GM18505 (cell line): Measurements from ENCODE around the gene AWAT2.

Experiments
- ATAC-seq: cut with Tn5 transposase; IDR thresholded peaks from one replicate; pipeline ENCODE4 v1.9.1; 2021; ENCODE audit not compliant: unreplicated experiment
- POLR2A ChIP-seq: IDR thresholded peaks from 4 replicates; pipeline ENCODE4 v1.6.1; 2011; ENCODE audit warnings: borderline replicate concordance; ENCODE audit not compliant: insufficient read depth, insufficient read length; ENCODE audit errors: extremely low read depth

AWAT2 gene

DNA sequence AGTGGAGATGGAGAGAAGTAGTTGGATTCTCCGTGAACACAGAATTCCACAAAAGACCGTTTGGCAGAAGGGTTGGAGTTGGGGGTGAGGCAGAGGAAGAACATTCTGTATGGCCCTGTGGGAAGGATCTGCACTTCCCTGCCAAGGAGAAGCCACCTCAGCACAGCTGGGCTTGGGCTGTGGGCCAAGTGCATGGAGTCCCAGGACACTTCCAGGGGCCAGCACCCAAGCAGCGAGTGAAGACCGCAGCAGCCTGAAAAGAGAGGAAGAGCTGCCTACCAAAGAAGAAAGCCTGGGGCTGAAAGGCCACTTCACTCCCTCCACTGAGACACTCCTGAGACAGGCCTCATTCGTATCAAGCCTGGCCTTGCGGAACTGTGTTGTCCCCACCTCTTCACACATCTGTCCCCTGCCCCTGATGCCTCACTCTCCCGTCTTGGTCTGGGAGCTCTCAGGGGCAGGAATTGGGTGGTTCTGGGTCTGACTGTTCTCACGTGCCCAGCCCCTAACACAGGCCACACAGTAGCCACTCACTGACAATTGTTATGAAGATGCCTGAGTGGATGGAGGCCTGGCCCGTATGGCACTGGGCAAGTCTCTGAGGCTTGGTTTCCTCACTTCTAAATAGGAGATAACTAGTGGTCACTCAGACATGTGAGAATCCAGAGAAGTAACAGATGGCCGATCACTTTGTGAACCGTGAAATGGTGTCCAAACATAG lies 3.3 kb upstream of the AWAT2 start:
- ATAC-seq, result no peak
- no peak for TF ChIP-seq POLR2A

DNA sequence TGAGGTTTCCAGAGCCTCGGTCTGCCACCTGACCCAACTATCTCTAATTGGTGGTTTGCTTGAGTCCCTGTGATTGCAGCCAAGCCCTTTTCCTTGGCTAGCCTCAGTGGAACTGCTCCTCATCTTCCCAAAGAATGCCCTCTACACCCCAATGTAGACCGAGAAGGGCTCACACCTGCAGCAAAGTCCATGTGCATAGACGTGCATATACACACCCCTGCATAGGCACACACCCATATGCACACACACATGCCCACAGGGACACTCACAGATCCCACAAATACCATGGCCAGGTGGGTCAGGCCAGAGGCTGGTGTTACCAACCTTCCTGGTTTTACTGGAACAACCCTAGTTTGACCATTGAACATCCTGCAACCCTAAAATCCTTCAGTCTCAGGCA lies 332 bp downstream of the AWAT2 start:
- no peak for TF ChIP-seq POLR2A
- ATAC-seq, result no peak

DNA sequence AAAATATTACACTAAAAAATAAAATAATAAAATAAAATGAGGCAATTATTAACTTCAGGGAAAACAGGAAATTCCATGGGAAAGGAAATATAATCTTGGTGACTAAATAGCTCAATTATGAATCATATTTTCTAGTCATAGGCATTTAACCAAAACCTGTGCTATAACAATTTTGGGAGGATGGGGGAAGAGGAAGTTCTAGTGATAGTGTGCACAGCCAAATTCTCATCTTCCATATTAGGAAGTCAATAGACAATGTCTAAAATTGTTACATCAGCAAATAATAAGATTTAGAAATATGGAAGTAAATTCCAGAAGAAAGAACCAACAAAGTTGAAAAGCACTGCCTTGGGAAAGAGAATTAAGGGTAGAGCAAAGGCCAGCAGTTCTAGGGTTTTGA lies 2.8 kb downstream of the AWAT2 start:
- no peak for ATAC-seq
- TF ChIP-seq POLR2A, result no peak

DNA sequence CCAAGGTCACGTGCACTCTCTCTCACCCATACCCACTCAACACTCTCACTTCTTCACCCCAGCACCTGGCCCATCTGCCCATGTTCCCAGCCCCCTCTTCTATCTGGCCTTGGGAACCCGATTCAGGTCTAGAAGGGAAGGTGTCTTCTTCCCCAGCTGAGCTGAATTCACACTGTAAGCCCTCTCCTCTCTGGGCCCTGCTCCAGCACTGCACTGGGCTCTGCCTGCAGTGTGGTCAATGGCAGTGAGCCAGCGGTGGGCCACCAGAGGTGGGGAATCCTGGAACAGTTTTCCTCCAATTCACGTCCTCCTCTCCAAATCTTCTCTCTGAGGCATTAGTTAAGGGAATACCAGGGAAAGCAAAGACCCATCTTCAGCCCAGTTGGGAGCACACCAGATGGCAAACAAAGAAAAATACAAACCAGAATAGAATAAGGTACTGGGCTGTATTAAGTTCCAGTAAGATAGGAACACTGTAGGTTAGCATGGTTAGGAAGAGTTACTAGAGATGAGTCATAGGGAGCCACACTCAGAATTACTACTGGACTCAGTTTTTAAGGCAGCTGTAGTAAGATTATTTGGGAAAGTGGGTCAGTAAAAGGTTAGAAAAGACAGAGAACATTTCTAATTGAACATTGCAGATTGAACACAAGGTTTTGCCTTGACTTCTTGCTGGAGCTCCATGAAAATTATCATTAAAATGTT lies 5.0 kb downstream of the AWAT2 start:
- ATAC-seq, result no peak
- no peak for TF ChIP-seq POLR2A

DNA sequence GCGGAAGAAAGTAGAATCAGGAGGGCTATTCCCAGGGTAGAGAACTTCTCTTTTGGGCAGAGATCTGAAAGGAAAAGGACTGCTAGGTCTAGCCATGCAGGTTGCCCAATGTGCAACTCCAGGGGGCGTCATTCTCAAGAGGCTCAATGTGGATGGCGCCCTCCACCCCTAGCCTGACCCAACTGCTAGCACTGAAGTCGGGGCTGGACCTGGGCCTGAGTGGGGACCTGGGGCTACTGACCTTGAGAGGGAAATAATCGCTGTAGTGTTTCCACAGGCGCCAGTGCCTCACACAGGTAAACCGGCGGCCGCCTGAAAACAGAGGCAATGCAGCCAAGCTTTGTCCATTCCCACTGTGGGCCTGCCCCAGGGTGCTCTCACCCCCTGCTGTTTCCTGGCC lies 6.1 kb downstream of the AWAT2 start:
- ATAC-seq, result no peak
- TF ChIP-seq POLR2A, result no peak

DNA sequence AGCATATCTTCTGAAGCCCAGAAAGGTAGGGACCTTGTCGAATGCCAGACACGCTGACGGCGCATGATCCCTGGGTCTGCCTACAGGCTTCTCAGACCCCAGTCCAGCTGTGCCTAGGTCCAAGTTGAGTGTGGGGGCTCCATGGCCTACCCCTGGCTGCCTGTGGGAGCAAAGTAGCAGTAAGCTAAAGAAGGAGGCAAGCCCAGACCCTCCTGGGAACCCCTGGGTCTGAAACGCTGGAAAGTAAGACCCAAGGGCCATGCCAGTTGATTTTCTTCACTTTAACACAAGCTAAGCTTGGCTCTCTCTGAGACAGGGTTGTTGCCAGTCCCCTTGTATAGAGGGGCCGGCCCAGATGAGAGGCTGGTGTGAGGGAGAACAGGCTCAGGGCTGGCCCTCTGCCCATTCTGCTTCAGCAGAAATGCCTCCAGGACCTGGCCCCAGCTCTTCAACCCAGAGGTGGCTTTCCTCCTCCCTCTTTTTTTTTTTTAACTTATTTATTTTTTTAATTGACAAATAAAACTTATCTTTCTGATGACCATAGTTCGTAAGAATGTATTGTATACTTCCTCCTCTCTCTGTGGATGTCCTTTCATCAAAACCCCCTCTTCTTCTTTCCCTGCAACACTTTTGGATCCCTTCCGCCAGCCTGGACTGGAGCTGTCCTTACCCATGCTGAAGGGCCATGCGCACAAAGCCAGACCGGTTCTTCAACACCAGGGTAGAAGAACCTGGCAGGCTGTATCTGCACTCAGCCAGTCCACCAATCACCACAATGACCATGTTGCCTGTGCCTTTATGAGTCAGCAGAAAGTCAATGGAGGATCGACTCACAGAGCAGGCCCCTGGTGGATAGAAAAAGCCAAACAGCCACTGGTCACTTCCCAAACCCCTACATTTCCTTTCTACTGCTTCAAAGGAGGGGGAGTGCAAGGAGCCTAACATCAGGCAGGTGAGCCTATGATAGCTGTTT lies 7.1 kb downstream of the AWAT2 start:
- no peak for TF ChIP-seq POLR2A
- ATAC-seq, result no peak

DNA sequence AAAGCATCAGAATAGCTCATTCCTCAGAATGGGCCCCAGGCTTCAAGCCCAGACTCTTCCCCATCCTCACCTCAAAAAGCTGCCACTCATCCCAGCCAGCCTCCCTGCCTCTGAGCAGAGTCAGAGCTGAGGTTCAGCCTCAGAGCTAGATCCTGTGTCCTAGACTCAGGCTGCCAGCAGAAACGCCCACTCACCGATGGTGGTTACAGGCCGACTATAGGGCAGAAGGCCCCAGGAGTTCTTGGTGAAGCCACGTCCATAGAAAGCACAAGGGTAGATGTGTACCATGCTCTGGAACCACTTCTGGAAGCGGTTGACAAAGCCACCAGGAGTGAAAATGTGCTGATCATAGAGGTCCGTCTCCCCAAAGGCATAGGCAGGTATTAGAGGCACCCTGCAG lies 7.7 kb downstream of the AWAT2 start:
- no peak for ATAC-seq
- no peak for TF ChIP-seq POLR2A

DNA sequence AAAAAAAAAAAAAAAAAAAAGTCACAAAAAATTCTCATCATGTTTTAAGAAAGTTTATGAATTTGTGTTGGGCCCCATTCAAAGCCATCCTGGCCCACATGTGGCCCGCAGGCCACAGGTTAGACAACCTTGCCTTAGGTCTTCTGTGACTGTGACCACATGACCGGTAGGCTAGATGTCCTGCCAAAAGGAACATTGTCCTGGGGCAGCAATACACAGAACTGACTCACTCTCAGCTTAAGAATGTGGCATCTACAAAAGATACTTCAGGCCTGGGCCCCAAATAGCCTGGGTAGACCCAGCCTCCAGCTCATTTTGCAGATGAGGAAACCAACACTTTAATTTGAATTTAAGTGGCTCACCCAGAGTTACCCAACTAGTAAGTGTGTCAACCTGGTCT lies 10.0 kb downstream of the AWAT2 start:
- no peak for ATAC-seq
- no peak for TF ChIP-seq POLR2A

DNA sequence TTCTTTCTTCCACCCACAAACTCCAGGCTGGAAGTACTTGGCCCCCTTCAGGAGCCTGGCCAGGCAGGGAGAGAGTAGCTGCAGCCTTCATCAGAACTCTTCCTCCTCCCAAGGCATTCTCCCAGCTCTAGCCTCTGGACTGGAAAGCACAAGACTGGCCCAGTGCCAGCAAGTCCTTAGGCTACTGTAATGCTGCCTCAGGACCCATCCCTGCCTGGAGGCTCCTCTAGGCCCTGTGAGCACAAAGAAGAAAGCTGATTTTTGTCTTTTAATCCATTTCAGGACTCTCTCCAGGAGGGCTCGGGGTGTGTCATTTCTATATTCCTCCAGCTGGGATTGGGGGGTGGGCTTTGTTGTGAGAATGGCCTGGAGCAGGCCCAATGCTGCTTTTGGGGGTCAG lies 10.8 kb downstream of the AWAT2 start:
- ATAC-seq, result no peak
- TF ChIP-seq POLR2A, result no peak

DNA sequence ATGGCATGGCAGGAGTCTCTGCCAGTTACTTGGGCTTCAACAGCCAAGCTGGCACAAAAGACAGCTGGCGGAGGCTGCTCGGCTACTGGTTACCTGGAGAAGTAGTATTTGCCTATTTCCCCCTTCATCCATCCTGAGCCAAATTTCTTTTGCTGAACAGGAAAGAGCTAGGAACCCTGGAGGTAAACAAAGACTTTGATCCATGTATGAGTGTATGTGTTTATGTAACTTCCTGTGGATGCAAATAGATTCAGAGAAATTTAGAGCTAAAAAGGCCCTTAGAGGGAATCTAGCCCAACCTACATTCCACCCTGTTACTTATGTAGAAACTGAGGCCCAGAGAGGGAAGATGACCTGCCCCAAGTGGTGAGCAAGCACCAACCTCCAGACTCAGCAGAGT lies 11.2 kb downstream of the AWAT2 start:
- TF ChIP-seq POLR2A, result no peak
- ATAC-seq, result no peak

DNA sequence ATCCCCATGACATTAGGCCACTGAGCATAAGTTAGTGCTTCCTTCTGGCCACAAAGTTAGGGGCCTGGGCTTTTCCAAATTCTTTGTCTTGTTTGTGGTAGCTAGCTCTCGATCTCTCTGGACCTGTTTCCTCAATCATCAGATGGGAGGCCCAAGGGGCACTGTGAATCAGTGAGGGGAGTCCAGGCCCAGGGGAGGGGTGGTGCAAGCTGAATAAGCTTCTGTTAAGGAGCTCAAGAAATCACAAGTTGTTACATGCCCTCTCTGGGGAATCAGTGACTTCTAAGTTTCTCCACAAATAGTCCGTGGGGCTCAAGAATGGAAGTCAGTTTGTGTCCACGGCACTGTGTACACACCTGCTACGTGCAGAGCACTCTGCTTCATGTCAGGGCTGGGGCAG lies 15.1 kb downstream of the AWAT2 start:
- ATAC-seq, result no peak
- no peak for TF ChIP-seq POLR2A

DNA sequence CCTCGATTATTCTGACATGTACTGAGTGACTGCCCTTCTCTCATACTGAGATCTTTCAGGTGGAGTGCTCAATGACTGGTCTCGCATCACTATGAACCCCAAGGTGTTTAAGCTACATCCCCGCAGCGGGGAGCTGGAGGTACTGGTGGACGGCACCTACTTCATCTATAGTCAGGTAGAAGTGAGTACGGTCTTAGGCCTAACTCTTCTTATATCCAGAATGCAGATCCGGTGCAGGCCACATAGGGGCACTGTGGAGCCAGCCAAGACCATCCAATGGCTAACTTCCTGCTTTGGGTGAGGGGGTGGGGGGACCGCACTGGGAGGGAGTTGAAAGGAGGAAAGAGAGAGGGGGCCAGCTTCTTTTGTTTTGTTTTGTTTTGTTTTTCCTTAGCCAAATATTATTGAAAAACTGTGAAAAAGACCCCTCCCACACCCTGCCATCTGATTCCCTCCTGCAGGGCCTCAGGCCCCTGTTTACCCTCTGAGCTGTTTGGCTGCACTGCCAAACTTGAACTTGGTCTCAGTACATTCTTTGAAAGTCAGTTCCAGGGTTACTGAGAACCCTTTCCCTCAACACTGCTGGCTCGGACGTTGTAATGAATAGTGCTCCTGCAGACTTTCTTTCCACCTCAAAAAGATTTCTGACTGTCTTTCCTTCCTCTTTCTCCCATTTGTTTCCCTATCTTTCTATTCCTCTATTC lies 16.2 kb downstream of the AWAT2 start:
- ATAC-seq, result peak; percentile 62
- TF ChIP-seq POLR2A, result no peak

DNA sequence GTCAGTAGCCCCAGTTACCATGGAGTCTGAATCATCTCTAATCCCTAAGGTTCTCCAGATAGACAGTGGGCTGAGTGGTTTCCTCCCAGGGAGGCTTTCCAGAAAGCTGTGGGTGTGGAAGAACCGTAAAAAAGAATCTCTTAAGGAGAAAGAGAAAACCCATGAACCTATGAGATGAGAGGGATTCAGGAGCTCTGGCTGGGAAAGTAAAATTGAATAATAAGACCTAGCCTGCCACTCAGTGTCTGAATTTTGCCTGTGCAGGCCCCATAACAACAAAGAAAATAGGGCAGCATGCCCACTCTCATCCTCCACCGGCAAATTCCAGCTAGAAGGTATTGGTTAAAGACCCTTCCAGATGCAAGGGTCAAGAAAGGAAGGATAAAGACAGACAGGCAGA lies 16.9 kb downstream of the AWAT2 start:
- no peak for TF ChIP-seq POLR2A
- no peak for ATAC-seq
